ENCODE results near the gene KIF6. TPM values are rescaled to one million over a fixed set of nuclear protein-coding genes. Genes with fewer than 3 reads are reported as not detected.

KIF6 gene
- total RNA-seq, 1 experiment from 2014 or later, result not detected

- BruUV-seq (replicated peaks), result no TSS peak
- POLR2A ChIA-PET, result no interaction called here
- CTCF ChIA-PET, result no interaction called here
- no peaks in the 10 kb centered on the region for H3K9me3 ChIP-seq (ENCODE audit: control insufficient read depth in 1 of 2, insufficient read depth in 1 of 2, low read depth in 1 of 2, low read length in 2 of 2)
- no peak overlapping the region for H3K4me2 ChIP-seq (ENCODE audit: low read length)
- H3K27me3 ChIP-seq (ENCODE audit: insufficient read depth, low read length), result peaks cover 23% of the 10 kb centered on the region; the same call in 1 of the 2 replicates
- TF ChIP-seq POLR2AphosphoS5 (IDR thresholded peaks at IDR 0.05; ENCODE audit: low read depth, low read length), result no peak
- TF ChIP-seq YY1 (IDR thresholded peaks at IDR 0.05; ENCODE audit: extremely low read depth, insufficient replicate concordance, low read depth, low read length), result no peak
- TF ChIP-seq ELF1 (IDR thresholded peaks at IDR 0.05; ENCODE audit: borderline replicate concordance, low read depth), result no peak
- no peak overlapping the region for H2AFZ ChIP-seq (ENCODE audit: low read depth, low read length, poor library complexity, severe bottlenecking)
- H3K9ac ChIP-seq (ENCODE audit: low read length), result no peak overlapping the region
- no peak overlapping the region for H3K4me3 ChIP-seq (replicated peaks in 1 of 2; ENCODE audit: low read depth in 1 of 2, low read length in 2 of 2)
- H3K4me1 ChIP-seq (ENCODE audit: control insufficient read depth in 1 of 2, insufficient read depth in 2 of 2, low read length in 2 of 2), result no peaks in the 10 kb centered on the region
- no peak overlapping the region for H3K27ac ChIP-seq (ENCODE audit: low read depth, low read length)
- H3K79me2 ChIP-seq (ENCODE audit: insufficient read depth, low read length), result no peaks in the 10 kb centered on the region
- DNase-seq (ENCODE audit: low read depth, low spot score) (no peak), ATAC-seq (no peak)
- H3K36me3 ChIP-seq (ENCODE audit: control insufficient read depth in 1 of 2, insufficient read depth in 2 of 2, low read length in 2 of 2), result no peaks in the 10 kb centered on the region
- RAD21 ChIA-PET (ENCODE audit: low non-redundant PET in 1 of 2, low total read pairs in 2 of 2, uncharacterized antibody in 2 of 2, unreplicated experiment in 2 of 2), result no interaction called here
- no peaks in the 10 kb centered on the region for H4K20me1 ChIP-seq (ENCODE audit: insufficient read depth)
- H3K9me2 ChIP-seq (ENCODE audit: insufficient read depth), result no peaks in the 10 kb centered on the region
- intact Hi-C loops (cut with micrococcal nuclease), result no loop called here
Observed at GRCh38 chr6:39540454-39540853, 184.8 kb downstream of the KIF6 start.

DNA sequence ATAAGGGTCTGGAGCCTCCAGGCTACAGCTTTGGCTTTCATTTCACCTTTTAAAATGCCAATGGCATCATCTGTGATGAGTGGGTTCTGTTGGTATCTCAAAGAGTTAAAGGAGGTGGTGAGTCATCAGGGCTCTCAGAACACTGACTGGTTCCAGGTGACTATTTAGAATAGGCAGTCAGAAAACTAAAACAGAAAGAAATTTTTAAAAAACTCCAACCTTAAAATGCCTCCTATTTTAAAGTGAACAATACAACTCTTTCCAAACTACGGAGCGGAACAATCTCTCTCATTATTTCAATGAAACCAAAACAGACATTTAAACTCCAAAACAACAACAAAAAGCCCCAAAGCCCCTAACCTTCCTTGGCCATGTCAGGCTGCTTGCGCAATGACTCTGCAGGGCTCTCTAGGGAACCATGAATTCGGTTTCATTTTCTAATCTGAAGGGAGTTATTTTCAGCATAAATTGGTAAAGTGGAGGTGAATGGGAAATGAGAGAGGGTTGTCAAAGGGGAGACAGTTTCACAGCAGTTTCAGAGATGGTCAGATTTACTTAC, 194.9 kb downstream of the KIF6 start:
- ChIA-PET POLR2A (no interaction called here), CTCF (no interaction called here), RAD21 (ENCODE audit: low non-redundant PET in 1 of 2, low total read pairs in 2 of 2, uncharacterized antibody in 2 of 2, unreplicated experiment in 2 of 2) (no interaction called here)
- H3K4me3 ChIP-seq (replicated peaks in 1 of 2; ENCODE audit: low read depth in 1 of 2, low read length in 2 of 2), result no peak overlapping the region
- intact Hi-C loops (cut with micrococcal nuclease), result no loop called here
- no peaks in the 10 kb centered on the region for H3K4me1 ChIP-seq (ENCODE audit: control insufficient read depth in 1 of 2, insufficient read depth in 2 of 2, low read length in 2 of 2)
- no peak for TF ChIP-seq ELF1 (IDR thresholded peaks at IDR 0.05; ENCODE audit: borderline replicate concordance, low read depth)
- no peak for TF ChIP-seq JUND (IDR thresholded peaks at IDR 0.05)
- no peak for TF ChIP-seq ZBTB33 (IDR thresholded peaks at IDR 0.05; ENCODE audit: extremely low read depth, insufficient replicate concordance, low read length)
- no peaks in the 10 kb centered on the region for H3K36me3 ChIP-seq (ENCODE audit: control insufficient read depth in 1 of 2, insufficient read depth in 2 of 2, low read length in 2 of 2)
- H3K27ac ChIP-seq (ENCODE audit: low read depth, low read length), result no peak overlapping the region
- no peak overlapping the region for H3K9ac ChIP-seq (ENCODE audit: low read length)
- H3K79me2 ChIP-seq (ENCODE audit: insufficient read depth, low read length), result no peaks in the 10 kb centered on the region
- H3K27me3 ChIP-seq (ENCODE audit: insufficient read depth, low read length), result peaks cover 47% of the 10 kb centered on the region; the same call in 1 of the 2 replicates
- no peak overlapping the region for H3K4me2 ChIP-seq (ENCODE audit: low read length)
- no TSS peak for BruUV-seq (replicated peaks)
- H4K20me1 ChIP-seq (ENCODE audit: insufficient read depth), result no peaks in the 10 kb centered on the region; the same call in 1 of the 2 replicates
- H2AFZ ChIP-seq (ENCODE audit: low read depth, low read length, poor library complexity, severe bottlenecking), result no peak overlapping the region
- ATAC-seq, result no peak
- no peak for DNase-seq (ENCODE audit: low read depth, low spot score)
- no peaks in the 10 kb centered on the region for H3K9me2 ChIP-seq (ENCODE audit: insufficient read depth)
- H3K9me3 ChIP-seq (ENCODE audit: control insufficient read depth in 1 of 2, insufficient read depth in 1 of 2, low read depth in 1 of 2, low read length in 2 of 2), result no peaks in the 10 kb centered on the region
